Left kidney (tissue), 2 donors: Measurements from ENCODE around the gene ADAM17. TPM values are rescaled to one million over a fixed set of nuclear protein-coding genes. Genes with fewer than 3 reads are reported as not detected.
"Not testable (repeated sequence)": the region's sequence is repeated elsewhere in the genome, so short reads cannot be mapped to it uniquely, and the experiment has no call there.

ENCODE experiments used
- DNase-seq: peaks from one replicate; pipeline ENCODE4 v3.0.0-alpha.2; 2013
- polyA plus RNA-seq: library from polyadenylated mRNA; unstranded; fragments of 120-200 nt; gene quantifications from one replicate; pipeline ENCODE4 v1.2.1, GENCODE V29; 2013; ENCODE audit not compliant: insufficient read length

ADAM17 gene
- polyA plus RNA-seq, 1 donor: 56.6 TPM

DNA sequence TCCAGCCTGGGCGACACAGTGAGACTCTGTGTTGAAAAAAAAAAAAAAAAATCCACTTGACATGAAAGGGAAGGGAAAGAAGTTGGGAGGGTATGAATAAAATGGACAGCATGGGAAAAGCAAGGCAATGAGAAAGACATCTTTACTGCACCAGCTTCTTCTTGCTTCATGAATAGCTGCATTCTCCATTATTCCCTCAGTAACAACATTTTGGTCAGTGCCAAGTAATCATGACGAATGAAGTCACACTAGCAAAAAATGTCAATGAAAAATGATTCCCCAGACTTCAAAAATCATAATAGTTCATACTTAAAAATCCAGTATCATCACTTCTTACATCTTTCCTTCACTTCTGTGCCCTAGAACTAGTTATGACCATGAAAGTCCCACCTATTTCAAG lies 30.4 kb downstream of the ADAM17 start:
- DNase-seq: no peak

DNA sequence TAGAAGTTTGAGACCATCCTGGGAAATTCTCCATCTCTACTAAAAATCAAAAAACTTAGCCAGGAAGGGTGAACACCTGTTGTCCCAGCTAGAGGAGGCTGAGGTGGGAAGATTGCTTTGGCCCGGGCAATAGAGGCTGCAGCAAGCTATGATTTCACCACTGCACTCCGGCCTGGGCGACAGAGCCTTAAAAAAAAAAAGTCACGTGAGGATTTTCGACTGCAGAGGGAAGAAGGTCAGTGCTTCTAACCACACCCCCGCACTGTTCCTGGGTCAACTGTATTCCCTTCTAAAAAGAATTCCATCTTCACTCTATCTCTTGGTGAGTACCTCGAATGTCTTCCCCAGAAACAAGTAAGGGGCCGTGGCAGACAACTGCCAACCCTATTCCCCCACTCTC lies 31.3 kb downstream of the ADAM17 start:
- DNase-seq: no peak

DNA sequence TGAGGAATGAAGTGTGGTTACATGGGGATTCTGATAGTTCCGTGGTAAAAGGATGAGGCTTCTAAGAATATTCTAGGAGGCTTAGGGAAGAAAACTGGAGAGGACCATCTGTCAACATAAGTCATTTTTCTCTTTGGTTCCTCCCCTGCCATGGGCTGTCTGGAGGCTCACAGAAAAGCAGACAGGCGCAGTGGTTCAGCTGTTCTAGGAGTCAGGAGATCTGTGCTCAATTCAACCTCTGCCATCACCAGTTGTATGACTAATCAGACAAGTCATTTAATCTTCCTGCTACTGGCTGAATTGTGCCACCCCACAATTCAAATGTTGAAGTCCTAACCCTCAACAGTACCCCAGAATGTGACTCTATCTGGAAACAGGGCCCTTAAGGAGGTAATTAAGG lies 36.4 kb downstream of the ADAM17 start:
- no peak for DNase-seq

DNA sequence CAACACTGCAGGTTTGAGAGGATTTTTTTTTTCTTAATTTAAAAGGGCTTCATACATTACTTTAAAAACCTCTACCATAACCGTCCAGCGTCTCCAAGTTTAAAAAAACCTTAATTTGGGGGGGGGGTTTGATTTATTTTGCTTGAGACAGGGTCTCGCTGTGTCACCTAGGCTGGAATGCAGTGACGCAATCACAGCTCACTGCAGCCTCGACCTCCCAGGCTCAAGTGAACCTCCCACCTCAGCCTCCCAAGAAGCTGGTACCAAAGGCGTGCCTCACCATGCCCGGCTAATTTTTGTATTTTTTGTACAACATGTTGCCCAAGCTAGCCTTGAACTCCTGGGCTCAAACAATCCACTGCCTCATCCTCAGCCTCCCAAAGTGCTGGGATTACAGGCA lies 36.9 kb downstream of the ADAM17 start:
- DNase-seq: no peak

DNA sequence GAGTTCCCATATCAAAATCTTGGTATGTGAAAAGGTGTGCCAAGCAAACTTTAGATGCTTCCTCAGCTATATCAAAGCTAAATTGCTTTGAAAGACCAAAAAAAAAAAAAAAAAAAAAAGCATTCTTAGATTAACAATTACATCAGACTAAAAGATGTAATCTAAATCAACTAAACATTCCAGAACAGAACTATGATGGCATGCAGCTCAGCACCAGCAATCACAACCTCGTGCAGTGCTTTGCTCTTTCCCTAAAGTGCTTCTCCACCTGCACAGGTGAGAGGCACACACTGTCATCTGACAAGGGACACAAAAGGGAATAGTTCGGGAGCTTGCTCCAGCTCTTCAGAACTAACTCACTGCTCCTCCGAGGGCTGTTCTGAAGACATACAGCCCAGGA lies 37.5 kb downstream of the ADAM17 start:
- DNase-seq: no peak

DNA sequence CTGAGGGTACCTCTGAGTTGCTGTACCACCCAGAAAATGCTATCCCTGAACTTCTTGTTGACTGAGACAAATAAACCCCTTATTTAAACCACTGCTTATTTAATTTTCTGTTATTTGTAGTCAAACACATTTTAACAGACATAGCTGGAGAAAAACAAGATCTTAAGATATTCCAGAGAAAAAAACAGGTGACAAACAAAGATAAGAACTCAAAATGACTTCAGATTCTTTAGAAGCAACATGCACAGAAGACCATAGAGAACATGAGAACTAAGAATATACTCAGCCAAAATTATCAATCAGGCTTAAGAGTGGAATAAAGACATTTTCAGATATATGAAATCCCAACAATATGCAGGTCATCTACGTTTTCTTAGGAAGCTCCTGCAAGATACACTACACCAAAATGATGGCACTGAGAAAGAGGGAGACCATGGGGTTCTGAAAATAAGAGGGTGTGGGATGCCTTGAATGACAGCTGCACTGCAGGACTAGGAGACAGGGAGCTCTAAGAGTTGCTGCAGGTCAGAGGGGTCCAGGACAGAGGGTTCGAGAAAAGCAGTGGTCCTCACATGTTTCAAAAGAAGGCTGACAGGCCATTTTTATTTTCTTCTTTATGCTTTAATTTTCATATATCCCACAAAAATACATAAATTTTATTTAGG lies 38.4 kb downstream of the ADAM17 start:
- no peak for DNase-seq

DNA sequence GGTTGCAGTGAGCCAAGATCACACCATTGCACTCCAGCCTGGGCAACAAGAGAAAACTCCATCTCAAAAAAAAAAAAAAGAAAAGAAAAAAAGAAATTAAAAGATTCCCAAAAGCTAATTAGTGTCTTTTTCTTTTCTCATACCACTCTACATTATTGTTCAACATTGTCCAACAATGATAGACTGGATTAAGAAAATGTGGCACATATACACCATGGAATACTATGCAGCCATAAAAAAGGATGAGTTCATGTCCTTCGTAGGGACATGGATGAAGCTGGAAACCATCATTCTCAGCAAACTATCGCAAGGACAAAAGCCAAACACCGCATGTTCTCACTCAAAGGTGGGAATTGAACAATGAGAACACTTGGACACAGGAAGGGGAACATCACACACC lies 41.7 kb downstream of the ADAM17 start:
- not testable (repeated sequence) for DNase-seq

DNA sequence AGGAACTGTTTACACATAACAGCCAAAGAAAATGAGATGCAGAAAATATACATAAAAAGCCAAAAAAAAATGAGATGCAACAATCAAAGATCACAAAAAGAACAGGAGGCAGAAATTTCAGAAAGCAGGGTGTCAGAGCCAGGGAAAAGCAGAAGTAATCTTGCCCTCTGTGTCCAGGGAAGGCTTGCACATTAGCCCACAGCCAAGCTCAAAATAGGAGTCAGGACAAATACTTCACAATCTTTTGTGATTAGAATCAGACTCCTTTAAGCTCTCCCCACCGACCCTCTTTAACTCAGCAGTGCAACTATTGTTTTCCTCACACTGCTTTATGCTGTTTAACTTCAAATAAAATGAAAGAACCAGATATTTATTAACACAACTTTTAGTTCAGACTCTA lies 46.7 kb downstream of the ADAM17 start:
- no peak for DNase-seq

DNA sequence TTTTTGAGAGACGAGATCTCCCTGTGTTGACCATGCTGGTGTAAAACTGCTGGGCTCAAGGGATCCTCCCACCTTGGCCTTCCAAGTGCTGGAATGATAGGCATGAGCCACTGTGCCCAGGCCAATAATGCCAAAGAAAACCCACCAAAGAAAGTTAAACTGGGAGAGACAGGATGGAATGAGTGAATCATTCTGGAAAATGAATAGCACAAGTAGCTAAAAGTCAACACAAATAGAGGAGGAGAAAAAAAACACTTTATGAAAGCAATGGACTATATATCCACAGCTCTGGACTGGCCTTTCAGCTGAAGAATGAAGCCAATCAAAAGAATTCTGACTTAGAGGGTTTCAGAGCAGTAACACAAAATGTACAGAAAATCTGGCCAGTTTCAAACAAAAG lies 57.4 kb downstream of the ADAM17 start:
- no peak for DNase-seq

DNA sequence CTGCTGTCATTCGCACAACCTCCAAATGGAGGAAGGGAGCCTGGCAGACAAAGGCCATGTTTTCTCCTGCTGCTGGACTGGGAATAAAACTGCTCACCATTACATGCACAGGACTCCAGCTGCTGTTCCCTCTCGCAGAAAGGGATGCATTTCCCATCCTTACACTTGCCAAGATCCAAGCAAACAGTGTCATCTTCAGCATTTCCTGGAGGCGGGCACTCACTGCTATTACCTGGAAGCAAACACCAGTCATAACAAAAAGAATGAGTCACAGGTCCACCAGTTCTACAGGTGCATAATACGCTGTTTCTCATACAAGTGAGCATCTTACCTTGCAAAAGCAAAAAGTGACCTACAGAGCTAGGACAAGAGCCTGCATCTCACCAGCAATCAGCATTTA lies 58.6 kb downstream of the ADAM17 start:
- DNase-seq: no peak

DNA sequence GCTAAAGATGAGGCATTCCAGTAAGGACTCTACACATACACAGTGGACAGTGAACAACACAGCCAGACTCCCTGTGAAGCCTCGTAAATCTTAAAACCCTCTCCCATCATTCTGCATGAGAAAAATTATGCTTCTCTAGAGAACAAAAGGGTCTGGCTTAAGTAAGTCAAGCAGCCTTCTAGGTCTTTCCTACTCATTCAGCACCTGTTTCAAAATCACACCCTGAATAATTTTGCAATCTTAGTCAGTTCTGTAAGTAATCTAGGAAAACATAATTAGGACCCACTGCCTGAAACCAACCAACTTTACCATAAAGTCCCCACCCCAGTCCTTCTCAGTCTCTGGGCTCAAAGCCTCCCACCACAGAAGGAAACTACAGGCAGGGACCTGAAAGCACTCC lies 61.5 kb downstream of the ADAM17 start:
- DNase-seq: no peak

DNA sequence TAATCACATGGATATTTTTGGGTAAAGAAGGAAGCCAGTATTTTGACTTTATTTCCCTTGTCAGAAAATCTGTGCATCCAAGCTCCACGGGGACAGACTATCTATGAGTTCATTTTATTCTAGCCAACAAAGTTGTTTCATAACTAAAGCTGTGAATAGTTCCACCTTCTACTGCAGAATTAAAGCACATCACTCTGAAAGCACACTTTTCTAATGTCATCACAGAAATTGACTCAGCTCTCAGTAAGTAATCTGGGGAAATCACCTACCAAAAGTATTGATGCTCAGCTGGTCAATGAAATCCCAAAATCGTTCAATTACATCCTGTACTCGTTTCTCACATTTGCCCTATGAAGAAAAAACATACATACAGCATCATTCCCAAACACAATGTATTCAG lies 62.2 kb downstream of the ADAM17 start:
- no peak for DNase-seq

DNA sequence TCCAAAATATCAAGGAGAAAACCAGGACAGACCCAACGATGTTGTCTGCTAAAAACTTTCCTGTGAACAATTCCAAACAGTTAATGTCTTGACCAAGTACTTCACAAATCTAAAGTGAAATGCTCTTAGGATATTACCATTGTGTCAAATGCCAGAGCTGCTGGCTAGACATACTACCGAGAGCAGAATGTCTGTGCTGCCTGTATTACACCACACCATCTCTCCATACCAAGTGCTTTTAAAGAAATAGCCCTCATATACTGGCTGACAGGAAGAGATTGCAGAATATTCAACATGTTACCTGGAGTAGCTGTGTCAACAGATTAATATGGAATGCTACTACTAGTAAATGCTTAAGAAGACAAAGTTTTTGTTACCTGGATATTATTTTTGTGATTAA lies 62.7 kb downstream of the ADAM17 start:
- DNase-seq: no peak

DNA sequence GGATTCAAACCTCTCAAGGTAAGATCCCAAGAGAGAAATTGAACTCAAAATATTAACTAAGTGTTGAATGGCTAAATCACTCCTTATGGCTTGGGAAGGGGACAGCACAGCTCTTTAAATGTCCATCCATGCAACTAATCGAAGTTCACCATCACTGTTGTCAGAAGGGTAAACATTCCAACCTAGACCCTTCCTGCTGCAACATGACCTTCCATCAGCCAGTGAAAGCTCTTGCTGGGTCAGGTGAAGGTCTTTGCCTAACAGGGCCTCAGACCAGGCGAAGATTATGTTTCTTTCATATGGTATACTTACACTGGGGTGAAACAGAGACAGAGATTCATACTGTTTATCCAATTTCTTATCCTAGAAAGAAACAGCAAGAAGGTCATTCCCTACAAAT lies 64.8 kb downstream of the ADAM17 start:
- DNase-seq: no peak

DNA sequence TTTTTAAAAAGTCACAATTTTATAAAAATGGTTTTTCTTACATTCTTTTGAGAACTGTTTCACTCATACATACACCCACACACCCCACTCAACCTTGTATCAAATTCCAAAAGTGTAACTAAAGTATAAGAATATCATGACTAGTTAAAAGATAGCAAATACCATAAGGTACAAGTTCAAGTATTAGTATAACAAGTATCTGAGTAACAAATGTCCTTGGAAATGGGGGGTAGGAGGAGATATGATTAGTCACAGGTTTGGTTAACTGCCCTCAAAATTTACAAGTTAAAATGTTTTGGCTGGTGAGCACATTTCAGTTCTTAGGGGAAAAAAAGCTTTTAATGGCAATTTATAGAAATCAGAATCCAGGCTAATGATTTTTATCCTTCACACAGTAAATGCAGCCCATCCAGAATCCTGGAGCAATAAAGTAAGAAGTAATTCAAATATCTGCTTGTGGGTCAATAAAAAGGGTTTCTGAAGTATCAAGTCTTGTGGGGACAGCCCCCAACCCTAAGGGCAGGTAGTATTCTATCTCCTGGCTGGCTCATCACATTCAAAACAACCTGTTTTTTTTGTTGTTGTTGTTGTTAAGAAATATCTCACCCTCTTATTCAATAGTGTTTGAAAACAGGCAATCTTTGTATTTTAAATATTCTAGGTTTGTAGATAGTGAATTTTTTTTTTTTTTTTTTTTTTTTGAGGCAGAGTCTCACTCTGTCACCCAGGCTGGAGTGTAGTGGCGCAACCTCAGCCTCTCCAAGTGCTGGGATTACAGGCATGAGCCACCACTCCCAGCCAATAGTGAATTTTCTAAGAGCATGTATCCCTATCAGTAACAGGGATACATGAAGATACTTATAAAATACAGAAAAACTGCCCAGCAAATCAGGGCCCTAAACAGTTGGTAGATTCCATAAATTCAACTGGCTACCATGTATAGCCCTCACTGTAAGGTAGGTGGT lies 66.8 kb downstream of the ADAM17 start:
- DNase-seq: no peak

DNA sequence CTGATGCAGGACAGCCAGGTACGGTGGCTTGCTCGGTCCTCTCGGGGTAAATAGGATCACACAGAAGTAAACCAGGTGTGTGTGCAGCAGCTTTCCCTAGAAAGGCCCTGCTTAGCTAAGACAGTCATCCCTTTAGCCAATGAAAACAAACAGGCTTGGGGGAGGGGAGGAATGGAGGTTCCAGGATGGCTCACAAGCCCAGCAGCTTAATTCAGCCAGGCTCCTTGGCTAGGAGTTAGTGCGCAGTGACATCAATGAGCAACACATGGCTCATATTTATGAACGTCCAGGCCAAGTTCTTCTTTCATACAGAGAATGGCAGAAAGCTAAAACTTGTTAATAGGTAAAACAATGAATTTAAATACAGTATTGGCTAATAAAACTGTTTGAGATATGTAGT lies 71.1 kb downstream of the ADAM17 start:
- no peak for DNase-seq

DNA sequence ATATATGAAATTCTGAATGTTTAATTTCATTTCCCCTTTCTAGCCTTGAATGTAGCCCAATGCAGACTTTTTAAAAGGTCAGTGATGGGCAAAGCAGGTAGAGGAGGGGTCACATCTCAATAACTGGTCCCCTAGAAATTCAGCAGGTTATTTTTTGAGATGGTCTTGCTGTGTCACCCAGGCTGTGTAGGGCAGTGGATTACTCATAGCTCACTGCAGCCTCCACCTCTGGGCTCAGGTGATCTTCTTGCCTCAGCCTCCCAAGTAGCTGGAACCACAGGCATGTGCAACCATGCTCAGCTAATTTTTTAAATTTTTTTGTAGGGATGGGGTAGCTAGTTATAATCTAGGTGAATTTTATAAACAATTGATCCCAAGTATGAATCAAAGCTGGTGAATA lies 72.5 kb downstream of the ADAM17 start:
- no peak for DNase-seq

DNA sequence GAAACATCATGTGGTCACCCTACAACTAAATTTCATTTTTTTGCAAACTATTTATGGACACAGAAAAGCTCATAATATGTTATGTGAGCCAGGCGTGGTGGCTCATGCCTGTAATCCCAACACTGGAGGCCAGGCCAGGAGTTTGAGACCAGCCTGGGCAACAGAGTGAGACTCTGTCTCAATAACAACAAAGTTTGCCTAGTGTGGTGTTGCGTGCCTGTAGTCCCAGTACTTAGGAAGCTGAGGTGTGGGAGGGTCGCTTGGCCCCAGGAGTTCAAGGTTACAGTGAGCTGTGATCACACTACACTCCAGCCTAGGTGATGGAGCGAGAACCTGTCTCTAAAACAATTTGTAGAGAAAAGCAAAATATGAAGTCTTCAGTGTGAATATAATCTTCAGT lies 75.5 kb downstream of the ADAM17 start:
- no peak for DNase-seq

DNA sequence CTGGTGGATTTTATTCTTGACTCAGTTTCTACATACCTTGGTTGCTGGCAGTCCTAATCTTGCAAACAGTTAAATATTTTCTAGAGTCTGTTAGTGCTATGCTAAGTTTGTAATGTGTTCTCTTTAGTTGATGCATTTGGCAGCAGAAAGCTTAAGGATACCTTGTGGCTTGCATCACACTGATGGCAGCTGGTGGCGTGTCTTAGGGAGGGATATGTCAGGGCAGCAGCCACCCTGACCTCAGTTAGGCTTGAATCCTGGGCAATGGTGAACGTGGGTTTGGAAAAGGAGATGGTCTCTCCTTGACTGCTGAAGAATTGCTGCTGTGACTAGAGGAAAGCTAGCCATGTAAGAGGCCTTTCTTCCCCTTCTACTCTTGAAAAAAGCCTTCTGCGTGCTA lies 77.1 kb downstream of the ADAM17 start:
- no peak for DNase-seq

DNA sequence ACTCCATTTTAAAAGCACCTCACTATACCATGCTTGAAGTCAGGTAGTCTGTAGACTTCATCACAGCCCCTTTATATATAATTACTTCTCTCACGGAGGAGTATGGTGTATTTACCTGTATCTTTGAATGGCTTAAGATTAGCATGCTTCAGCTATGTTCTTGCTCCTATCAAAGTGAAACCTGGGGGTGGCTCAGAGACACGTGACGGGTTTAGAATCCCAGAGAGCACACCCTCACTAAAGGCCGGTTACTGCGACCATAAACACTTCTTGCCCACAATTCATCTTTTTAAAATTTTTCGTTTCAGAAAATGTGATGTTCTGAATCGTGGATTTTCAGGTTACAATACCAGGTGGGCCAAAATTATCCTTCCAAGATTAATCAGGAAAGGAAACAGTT lies 77.7 kb downstream of the ADAM17 start:
- no peak for DNase-seq

DNA sequence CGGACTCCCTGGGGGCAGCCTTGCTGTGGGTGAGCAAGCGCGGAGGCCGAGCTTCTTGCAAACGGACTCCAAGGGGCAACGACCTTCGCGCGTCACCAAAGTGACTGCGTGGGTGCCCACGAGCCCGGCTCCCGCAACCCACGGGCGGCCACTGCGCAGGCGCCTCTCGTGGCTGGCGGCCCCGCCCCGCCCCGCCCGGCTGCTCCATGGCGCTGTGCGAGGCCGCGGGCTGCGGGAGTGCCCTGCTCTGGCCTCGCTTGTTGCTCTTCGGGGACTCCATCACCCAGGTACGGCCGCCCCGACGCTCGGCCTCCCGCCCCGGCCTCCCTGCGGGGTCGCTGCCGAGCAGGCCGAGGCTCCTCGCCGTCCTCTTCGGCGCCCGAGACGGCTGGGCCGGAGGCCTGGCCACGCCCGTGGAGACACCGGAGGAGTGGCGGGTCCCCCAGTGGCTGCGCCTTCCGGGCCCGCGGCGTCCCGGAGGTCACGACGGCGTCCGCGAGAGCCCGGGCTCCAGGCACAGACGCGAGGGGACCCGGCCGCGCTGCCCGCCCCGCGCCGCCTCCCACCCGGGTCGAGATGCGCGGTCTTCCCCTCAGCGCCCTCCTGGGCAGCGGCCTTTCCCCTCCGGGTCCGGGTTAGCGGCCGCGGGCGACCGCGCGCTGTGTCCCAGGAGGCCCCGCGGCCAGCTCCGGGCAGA lies 81.1 kb downstream of the ADAM17 start, which contains the start of gene IAH1:
Gene IAH1, plus strand, starts transcription at position 191 of the 697 bp plus-strand sequence. Its CDS starts 16 bp downstream, at position 207.
- peak; percentile 31 for DNase-seq

DNA sequence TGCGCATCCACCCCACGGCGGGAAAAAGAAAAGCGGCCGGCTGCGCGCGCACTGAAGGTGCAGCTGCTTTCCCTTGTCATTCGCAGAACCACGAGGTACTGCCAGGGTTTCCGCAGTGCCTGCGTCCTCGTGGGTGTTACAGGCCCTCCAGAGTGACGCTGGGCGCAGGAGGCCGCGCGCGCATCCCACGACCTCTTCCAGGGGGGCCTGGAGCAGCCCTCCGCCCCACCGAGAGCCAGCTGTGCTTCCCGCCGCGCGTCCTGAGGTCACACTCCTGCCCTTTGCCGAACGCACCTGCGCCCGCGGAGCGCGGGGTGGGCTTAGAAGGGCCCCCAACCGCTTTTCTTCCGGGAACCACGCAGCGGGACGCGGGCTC lies 81.7 kb downstream of the ADAM17 start:
- no peak for DNase-seq
